Measurements from ENCODE around the gene RIPOR3. TPM values are rescaled to one million over a fixed set of nuclear protein-coding genes. Genes with fewer than 3 reads are reported as not detected.

The RIPOR3 gene
- polyA plus RNA-seq, 1 donor from 2014 or later = not detected

DNA sequence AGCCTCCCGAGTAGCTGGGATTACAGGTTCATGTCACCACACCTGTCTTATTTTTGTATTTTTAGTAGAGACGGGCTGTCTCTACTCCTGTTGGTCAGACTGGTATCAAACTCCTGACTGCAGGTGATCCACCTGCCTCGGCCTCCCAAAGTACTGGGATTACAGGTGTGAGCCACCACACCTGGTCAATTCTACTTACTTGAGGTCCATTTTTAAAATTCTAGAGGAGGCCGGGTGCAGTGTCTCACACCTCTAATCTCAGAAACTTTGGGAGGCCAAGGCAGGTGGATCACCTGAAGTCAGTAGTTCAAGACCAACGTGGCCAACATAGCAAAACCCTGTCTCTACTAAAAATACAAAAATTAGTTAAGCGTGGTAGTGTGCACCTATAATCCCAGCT, 7.8 kb downstream of the RIPOR3 start:
- Histone ChIP-seq H2AFZ (ENCODE audit: low read depth, low read length) (no peak overlapping the region), H3K9me3 (ENCODE audit: low read length) (no peaks in the 10 kb centered on the region), H3K4me3 (ENCODE audit: low read length) (no peak overlapping the region), H3K9ac (ENCODE audit: low read length) (no peak overlapping the region), H4K20me1 (ENCODE audit: insufficient read depth) (no peaks in the 10 kb centered on the region), H3K4me2 (ENCODE audit: low read length) (no peak overlapping the region), H3K9me2 (ENCODE audit: insufficient read depth, low read length) (no peaks in the 10 kb centered on the region), H3K36me3 (ENCODE audit: insufficient read depth, low read length) (no peaks in the 10 kb centered on the region), H3K27me3 (ENCODE audit: insufficient read depth, low read depth, low read length) (no peaks in the 10 kb centered on the region), H3K79me2 (replicated peaks; ENCODE audit: insufficient read depth, low read length) (no peaks in the 10 kb centered on the region), H3K27ac (ENCODE audit: low read length) (no peak overlapping the region), H3F3A (ENCODE audit: insufficient read depth, low read length, poor library complexity, severe bottlenecking) (no peaks in the 10 kb centered on the region)
- TF ChIP-seq MXI1 (conservative IDR thresholded peaks at IDR 0.05; ENCODE audit: poor library complexity, severe bottlenecking) (no peak), EP300 (conservative IDR thresholded peaks at IDR 0.05; ENCODE audit: poor library complexity, severe bottlenecking) (no peak), EZH2 (IDR thresholded peaks at IDR 0.05; ENCODE audit: borderline replicate concordance, insufficient read depth, low read length, poor library complexity, severe bottlenecking) (no peak), RAD21 (conservative IDR thresholded peaks at IDR 0.05) (no peak), SMC3 (conservative IDR thresholded peaks at IDR 0.05; ENCODE audit: poor library complexity) (no peak), POLR2AphosphoS5 (IDR thresholded peaks at IDR 0.05) (no peak), TAF1 (IDR thresholded peaks at IDR 0.05; ENCODE audit: low read depth) (no peak)
- TF ChIP-seq, protein P1, sequence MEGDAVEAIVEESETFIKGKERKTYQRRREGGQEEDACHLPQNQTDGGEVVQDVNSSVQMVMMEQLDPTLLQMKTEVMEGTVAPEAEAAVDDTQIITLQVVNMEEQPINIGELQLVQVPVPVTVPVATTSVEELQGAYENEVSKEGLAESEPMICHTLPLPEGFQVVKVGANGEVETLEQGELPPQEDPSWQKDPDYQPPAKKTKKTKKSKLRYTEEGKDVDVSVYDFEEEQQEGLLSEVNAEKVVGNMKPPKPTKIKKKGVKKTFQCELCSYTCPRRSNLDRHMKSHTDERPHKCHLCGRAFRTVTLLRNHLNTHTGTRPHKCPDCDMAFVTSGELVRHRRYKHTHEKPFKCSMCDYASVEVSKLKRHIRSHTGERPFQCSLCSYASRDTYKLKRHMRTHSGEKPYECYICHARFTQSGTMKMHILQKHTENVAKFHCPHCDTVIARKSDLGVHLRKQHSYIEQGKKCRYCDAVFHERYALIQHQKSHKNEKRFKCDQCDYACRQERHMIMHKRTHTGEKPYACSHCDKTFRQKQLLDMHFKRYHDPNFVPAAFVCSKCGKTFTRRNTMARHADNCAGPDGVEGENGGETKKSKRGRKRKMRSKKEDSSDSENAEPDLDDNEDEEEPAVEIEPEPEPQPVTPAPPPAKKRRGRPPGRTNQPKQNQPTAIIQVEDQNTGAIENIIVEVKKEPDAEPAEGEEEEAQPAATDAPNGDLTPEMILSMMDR (IDR thresholded peaks at IDR 0.05; ENCODE audit: poor library complexity, severe bottlenecking) = no peak
- TF ChIP-seq, protein P2, sequence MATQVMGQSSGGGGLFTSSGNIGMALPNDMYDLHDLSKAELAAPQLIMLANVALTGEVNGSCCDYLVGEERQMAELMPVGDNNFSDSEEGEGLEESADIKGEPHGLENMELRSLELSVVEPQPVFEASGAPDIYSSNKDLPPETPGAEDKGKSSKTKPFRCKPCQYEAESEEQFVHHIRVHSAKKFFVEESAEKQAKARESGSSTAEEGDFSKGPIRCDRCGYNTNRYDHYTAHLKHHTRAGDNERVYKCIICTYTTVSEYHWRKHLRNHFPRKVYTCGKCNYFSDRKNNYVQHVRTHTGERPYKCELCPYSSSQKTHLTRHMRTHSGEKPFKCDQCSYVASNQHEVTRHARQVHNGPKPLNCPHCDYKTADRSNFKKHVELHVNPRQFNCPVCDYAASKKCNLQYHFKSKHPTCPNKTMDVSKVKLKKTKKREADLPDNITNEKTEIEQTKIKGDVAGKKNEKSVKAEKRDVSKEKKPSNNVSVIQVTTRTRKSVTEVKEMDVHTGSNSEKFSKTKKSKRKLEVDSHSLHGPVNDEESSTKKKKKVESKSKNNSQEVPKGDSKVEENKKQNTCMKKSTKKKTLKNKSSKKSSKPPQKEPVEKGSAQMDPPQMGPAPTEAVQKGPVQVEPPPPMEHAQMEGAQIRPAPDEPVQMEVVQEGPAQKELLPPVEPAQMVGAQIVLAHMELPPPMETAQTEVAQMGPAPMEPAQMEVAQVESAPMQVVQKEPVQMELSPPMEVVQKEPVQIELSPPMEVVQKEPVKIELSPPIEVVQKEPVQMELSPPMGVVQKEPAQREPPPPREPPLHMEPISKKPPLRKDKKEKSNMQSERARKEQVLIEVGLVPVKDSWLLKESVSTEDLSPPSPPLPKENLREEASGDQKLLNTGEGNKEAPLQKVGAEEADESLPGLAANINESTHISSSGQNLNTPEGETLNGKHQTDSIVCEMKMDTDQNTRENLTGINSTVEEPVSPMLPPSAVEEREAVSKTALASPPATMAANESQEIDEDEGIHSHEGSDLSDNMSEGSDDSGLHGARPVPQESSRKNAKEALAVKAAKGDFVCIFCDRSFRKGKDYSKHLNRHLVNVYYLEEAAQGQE (IDR thresholded peaks at IDR 0.05; ENCODE audit: borderline replicate concordance) = no peak

DNA sequence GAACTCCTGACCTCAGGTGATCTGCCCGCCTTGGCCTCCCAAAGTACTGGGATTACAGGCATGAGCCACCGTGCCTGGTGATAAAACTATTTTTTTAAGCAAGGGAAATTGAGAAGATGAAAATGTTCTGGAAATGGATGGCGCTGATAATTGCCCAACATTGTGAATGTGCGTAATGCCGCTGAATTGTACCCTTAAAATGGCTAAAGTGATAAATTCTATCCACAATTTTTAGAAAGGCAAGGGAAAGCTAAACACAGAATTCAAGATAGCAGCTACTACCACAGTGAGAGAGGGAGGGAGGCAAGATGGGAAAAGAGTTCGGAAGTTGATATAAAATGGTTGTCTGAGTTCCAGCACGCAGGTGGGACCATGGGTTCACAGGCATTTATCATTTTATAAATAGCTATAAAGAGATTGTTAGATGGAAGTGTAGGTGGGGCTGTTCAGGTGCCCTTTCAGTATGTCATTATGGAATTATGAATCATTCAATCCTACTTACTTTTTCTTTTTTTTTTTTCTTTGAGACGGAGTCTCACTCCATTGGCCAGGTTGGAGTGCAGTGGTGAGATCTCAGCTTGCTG, 8.3 kb downstream of the RIPOR3 start:
- Histone ChIP-seq H3K27ac (ENCODE audit: low read length) (no peak overlapping the region), H3K9me2 (ENCODE audit: insufficient read depth, low read length) (no peaks in the 10 kb centered on the region), H3K4me2 (ENCODE audit: low read length) (no peak overlapping the region), H2AFZ (ENCODE audit: low read depth, low read length) (no peak overlapping the region), H4K20me1 (ENCODE audit: insufficient read depth) (no peaks in the 10 kb centered on the region), H3K4me3 (ENCODE audit: low read length) (no peak overlapping the region), H3K79me2 (replicated peaks; ENCODE audit: insufficient read depth, low read length) (no peaks in the 10 kb centered on the region), H3K9me3 (ENCODE audit: low read length) (no peaks in the 10 kb centered on the region), H3K9ac (ENCODE audit: low read length) (no peak overlapping the region), H3K27me3 (ENCODE audit: insufficient read depth, low read depth, low read length) (no peaks in the 10 kb centered on the region), H3K36me3 (ENCODE audit: insufficient read depth, low read length) (no peaks in the 10 kb centered on the region), H3F3A (ENCODE audit: insufficient read depth, low read length, poor library complexity, severe bottlenecking) (no peaks in the 10 kb centered on the region)
- TF ChIP-seq, protein P2 (IDR thresholded peaks at IDR 0.05; ENCODE audit: borderline replicate concordance) = no peak
- TF ChIP-seq, protein P1 (IDR thresholded peaks at IDR 0.05; ENCODE audit: poor library complexity, severe bottlenecking) = no peak
- TF ChIP-seq MXI1 (conservative IDR thresholded peaks at IDR 0.05; ENCODE audit: poor library complexity, severe bottlenecking) (no peak), EZH2 (IDR thresholded peaks at IDR 0.05; ENCODE audit: borderline replicate concordance, insufficient read depth, low read length, poor library complexity, severe bottlenecking) (no peak), EP300 (conservative IDR thresholded peaks at IDR 0.05; ENCODE audit: poor library complexity, severe bottlenecking) (no peak), SMC3 (conservative IDR thresholded peaks at IDR 0.05; ENCODE audit: poor library complexity) (no peak), TAF1 (IDR thresholded peaks at IDR 0.05; ENCODE audit: low read depth) (no peak), POLR2AphosphoS5 (IDR thresholded peaks at IDR 0.05) (no peak), RAD21 (conservative IDR thresholded peaks at IDR 0.05) (no peak)
